Astrocyte of the cerebellum (primary cell): ENCODE results near the gene LNX1.

Source experiments
- DNase-seq: peaks from one replicate; pipeline ENCODE4 v3.0.0-alpha.2; 2011; ENCODE audit warnings: low read depth
- H3K4me3 ChIP-seq: 2 replicates; pipeline ENCODE4 v1.5.1; 2011; ENCODE audit warnings: mild to moderate bottlenecking, low read depth, low read length, moderate library complexity
- CTCF ChIP-seq: IDR thresholded peaks from 2 replicates; pipeline ENCODE4 v1.5.1; 2012; ENCODE audit warnings: low read length, low read depth, moderate library complexity, mild to moderate bottlenecking; ENCODE audit errors: missing control alignments
- in situ Hi-C: cut with HindIII; loops from 2 replicates; pipeline ENCODE4 v1.10.0; 2017; ENCODE audit warnings: low sequenced_read_pairs

The LNX1 gene

GRCh38 chr4:53499791-53500190, 91.5 kb downstream of the LNX1 start:
- no peak for DNase-seq
- TF ChIP-seq CTCF, result no peak
- in situ Hi-C loops, result no loop called here
- no peak overlapping the region for H3K4me3 ChIP-seq

GRCh38 chr4:53498706-53499105, 92.6 kb downstream of the LNX1 start:
- H3K4me3 ChIP-seq, result no peak overlapping the region
- no peak for TF ChIP-seq CTCF
- DNase-seq, result no peak
- in situ Hi-C loops, result no loop called here

- TF ChIP-seq CTCF, result no peak
- in situ Hi-C loops, result no loop called here
- H3K4me3 ChIP-seq, result no peak overlapping the region
- no peak for DNase-seq
These were observed 93.6 kb downstream of the LNX1 start for GRCh38 chr4:53497487-53498244.

- DNase-seq, result no peak
- in situ Hi-C loops, result no loop called here
- no peak for TF ChIP-seq CTCF
These were observed 96.4 kb downstream of the LNX1 start for GRCh38 chr4:53494851-53495250.

GRCh38 chr4:53490965-53491622, 100.2 kb downstream of the LNX1 start:
- DNase-seq, result peak; percentile 75
- peak; percentile 73 for TF ChIP-seq CTCF
- no peak overlapping the region for H3K4me3 ChIP-seq
- in situ Hi-C loops, result no loop called here

More at GRCh38 chr4:53494851-53495250, 96.4 kb downstream of the LNX1 start:
- no peak overlapping the region for H3K4me3 ChIP-seq

- H3K4me3 ChIP-seq, result no peak overlapping the region
- in situ Hi-C loops, result no loop called here
- TF ChIP-seq CTCF, result no peak
- no peak for DNase-seq
These were observed 100.9 kb downstream of the LNX1 start for GRCh38 chr4:53490161-53490956.
